HepG2 (cell line): ENCODE measurements around the gene RAB3D. TPM values are rescaled to one million over a fixed set of nuclear protein-coding genes. Genes with fewer than 3 reads are reported as not detected.

ENCODE experiments used
- CAMTA2 ChIP-seq: sonication (generic); formaldehyde crosslinking; IDR thresholded peaks from 2 replicates; pipeline ENCODE4 v1.4.0; 2020; ENCODE audit warnings: mild to moderate bottlenecking, missing genetic modification reagents, borderline replicate concordance
- GATAD1 ChIP-seq: IDR thresholded peaks from 2 replicates; pipeline ENCODE4 v1.6.1; 2016; ENCODE audit warnings: missing genetic modification reagents, missing compliant biosample characterization
- KMT2A ChIP-seq: sonication (generic); formaldehyde crosslinking; IDR thresholded peaks from 2 replicates; pipeline ENCODE4 v1.4.0; 2020; ENCODE audit warnings: missing genetic modification reagents
- MED13 ChIP-seq: sonication (generic); formaldehyde crosslinking; IDR thresholded peaks from 2 replicates; pipeline ENCODE4 v1.5.0; 2020; ENCODE audit warnings: missing genetic modification reagents
- NKX3-1 ChIP-seq: sonication (generic); formaldehyde crosslinking; IDR thresholded peaks from 2 replicates; pipeline ENCODE4 v1.5.0; 2020; ENCODE audit warnings: missing genetic modification reagents
- POGK ChIP-seq: sonication (generic); formaldehyde crosslinking; conservative IDR thresholded peaks from 2 replicates; pipeline ENCODE4 v1.8.0; 2022; ENCODE audit warnings: mild to moderate bottlenecking, moderate library complexity, missing genetic modification reagents
- RFX5 ChIP-seq: IDR thresholded peaks from 2 replicates; pipeline ENCODE4 v1.6.1; 2011; ENCODE audit warnings: low read depth, low read length, improper control_type of control experiment
- SIX1 ChIP-seq: sonication (generic); formaldehyde crosslinking; IDR thresholded peaks from 2 replicates; pipeline ENCODE4 v1.4.0; 2020; ENCODE audit warnings: missing genetic modification reagents, borderline replicate concordance
- SKI ChIP-seq: fragments of 450-650 bp; IDR thresholded peaks from one replicate; pipeline ENCODE4 v1.6.1; 2018; ENCODE audit warnings: mild to moderate bottlenecking; ENCODE audit not compliant: partially characterized antibody
- SSRP1 ChIP-seq: IDR thresholded peaks from 2 replicates; pipeline ENCODE4 v1.6.1; 2016; ENCODE audit warnings: control low read depth
- TSC22D2 ChIP-seq: sonication (generic); formaldehyde crosslinking; IDR thresholded peaks from 2 replicates; pipeline ENCODE4 v1.5.1; 2020; ENCODE audit warnings: missing genetic modification reagents, mild to moderate bottlenecking, borderline replicate concordance
- ZHX2 ChIP-seq, 2 experiments: sonication (generic) in 1 of 2; formaldehyde crosslinking in 1 of 2; IDR thresholded peaks; 2 replicates each; pipeline versions ENCODE4 v1.6.1 to v1.9.0; 2014 to 2022; ENCODE audit warnings: antibody characterized with exemption in 1 of 2, borderline replicate concordance in 1 of 2, inconsistent platforms in 1 of 2, low read depth in 1 of 2, missing genetic modification reagents in 1 of 2
- ZNF446 ChIP-seq: sonication (generic); formaldehyde crosslinking; IDR thresholded peaks from 2 replicates; pipeline ENCODE4 v1.5.0; 2020; ENCODE audit warnings: mild to moderate bottlenecking, missing genetic modification reagents
- ZNF468 ChIP-seq: sonication (generic); formaldehyde crosslinking; IDR thresholded peaks from 2 replicates; pipeline ENCODE4 v1.8.0; 2022; ENCODE audit warnings: mild to moderate bottlenecking, moderate library complexity, missing genetic modification reagents
- ZNF609 ChIP-seq: sonication (generic); formaldehyde crosslinking; IDR thresholded peaks from 2 replicates; pipeline ENCODE4 v1.4.0; 2020; ENCODE audit warnings: mild to moderate bottlenecking, missing genetic modification reagents, borderline replicate concordance
- polyA plus RNA-seq, 8 experiments: library from polyadenylated mRNA; depleted of rRNA in 3 of 8; stranded (reverse) in 7 of 8; unstranded in 1 of 8; fragments of >200 nt; fragmentation: Illumina TruSeq in 4 of 8; extraction: Trizol in 4 of 8; gene quantifications; 2 replicates each; pipeline versions ENCODE4 v1.2.1 to v1.2.3, GENCODE V29; 2011 to 2016; ENCODE audit warnings: low read depth in 4 of 8, missing spikeins in 1 of 8, mixed read lengths in 1 of 8; ENCODE audit not compliant: insufficient read depth in 1 of 8
- total RNA-seq, 5 experiments: library from RNA; depleted of rRNA; stranded (reverse); fragments of >200 nt; fragmentation: Illumina TruSeq; extraction: Trizol; gene quantifications; 2 replicates each; pipeline ENCODE4 v1.2.3, GENCODE V29; 2016; ENCODE audit warnings: low read depth in 1 of 5

RAB3D gene
- total and polyA plus RNA-seq, 2 of the 13 experiments (the other 11 are each of a cell fraction or from before 2014, with no cell fraction given), result 2.0 to 16.1 TPM

GRCh38 chr19:11380653-11381537 is 41.4 kb upstream of the RAB3D start (continued):
- TF ChIP-seq POGK (CRISPR knock-in tag), result peak; percentile 71
- no peak for TF ChIP-seq SSRP1 (CRISPR knock-in tag)
- no peak for TF ChIP-seq ZNF468
- no peak for TF ChIP-seq SIX1
- no peak for TF ChIP-seq ZNF446 (CRISPR knock-in tag)
- TF ChIP-seq RFX5, result peak; percentile 39
- TF ChIP-seq ZHX2 (IDR thresholded peaks at IDR 0.05; ENCODE audit: low read depth), result no peak
- TF ChIP-seq ZHX2 (CRISPR knock-in tag; IDR thresholded peaks at IDR 0.05; ENCODE audit: borderline replicate concordance), result no peak
- peak; percentile 51; the same call in 1 of the 2 replicates for TF ChIP-seq ZNF609 (CRISPR knock-in tag)
- no peak for TF ChIP-seq SKI
- 0 out of 2 replicates have a peak, but pooled peaks have one; percentile 46 for TF ChIP-seq TSC22D2 (CRISPR knock-in tag)
- no peak for TF ChIP-seq MED13
- TF ChIP-seq CAMTA2 (CRISPR knock-in tag), result 0 out of 2 replicates have a peak, but pooled peaks have one; percentile 10
- peak; percentile 57; the same call in 1 of the 2 replicates for TF ChIP-seq GATAD1 (CRISPR knock-in tag)
- TF ChIP-seq KMT2A (CRISPR knock-in tag), result 0 out of 2 replicates have a peak, but pooled peaks have one; percentile 69
- TF ChIP-seq NKX3-1 (CRISPR knock-in tag), result no peak
